ENCODE results near the gene IL1RAP.

The IL1RAP gene

DNA sequence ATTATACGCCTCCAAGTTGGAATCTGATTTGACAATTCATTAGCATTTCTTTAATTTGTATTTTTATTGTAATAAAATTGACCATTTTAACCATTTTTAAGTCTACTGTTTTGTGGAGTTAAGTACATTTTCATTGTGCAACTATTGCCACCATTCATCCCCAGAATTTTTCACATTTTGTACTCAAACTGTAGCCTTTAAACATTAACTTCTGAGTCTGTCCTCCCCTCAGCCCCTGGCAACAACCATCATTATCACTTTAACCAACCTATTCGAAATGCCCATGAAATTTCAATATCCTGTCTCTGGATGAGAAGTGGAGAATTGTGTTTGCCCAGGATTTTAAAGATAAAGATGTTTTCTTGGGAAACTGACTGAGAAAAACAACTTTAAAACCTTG, 27.7 kb downstream of the IL1RAP start:
- no peak for DNase-seq (ENCODE audit: low spot score)

DNA sequence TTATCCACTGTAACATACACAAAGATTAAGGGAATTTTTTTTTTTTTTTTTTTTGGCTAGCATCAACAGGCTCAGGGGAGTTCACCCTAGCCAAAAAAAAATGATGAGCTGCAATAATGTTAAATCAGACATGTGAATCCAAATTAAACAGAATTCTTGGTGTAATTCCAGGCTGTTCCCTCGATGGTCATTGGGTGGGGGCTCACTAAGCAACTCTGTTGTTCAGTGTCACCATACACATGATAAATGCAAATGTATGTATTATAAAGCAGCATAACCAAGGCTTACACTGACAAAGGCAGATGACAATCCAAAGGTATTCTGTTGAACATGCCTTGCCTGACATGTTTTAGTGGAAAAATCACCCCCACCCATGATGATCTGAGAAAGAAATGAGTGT, 29.0 kb downstream of the IL1RAP start:
- DNase-seq (ENCODE audit: low spot score) = no peak

DNA sequence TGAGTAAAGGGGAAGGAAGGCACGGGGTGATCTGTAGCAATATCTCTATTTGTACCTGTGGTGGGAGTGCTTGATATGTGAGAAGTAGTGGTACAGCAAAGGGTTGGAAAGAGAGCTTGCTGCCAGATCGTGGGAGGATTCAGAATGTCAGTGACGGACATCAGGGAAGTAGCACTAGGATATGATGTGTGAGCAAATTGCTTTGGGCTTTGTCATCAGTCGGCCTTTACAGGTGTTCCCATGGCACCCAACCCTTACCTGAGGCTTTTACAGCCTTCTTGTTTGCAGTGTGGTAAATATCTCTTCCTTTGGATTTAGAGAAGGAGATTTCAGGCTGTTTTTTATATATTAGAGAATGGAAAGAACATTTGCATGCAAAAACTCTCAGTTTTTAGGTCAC, 29.8 kb downstream of the IL1RAP start:
- DNase-seq (ENCODE audit: low spot score) = no peak

DNA sequence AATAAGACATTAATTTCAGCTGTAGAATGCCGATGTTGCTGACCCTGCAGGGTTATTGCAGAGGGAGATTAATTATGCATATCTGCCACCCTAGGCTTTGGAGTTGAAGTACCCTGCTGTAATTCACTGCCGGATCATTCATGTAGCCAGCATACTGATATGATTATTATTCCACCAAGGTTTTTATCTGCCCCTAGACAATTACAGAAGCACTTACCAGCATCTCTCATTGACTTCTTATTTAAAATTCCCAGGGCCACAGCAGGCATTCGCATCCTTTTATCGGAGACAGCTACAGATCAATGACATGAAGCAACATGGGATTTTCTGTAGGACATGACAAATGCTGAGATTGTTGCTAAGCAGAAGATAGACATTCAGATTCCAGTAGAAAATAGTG, 31.3 kb downstream of the IL1RAP start:
- DNase-seq (ENCODE audit: low spot score) = no peak

DNA sequence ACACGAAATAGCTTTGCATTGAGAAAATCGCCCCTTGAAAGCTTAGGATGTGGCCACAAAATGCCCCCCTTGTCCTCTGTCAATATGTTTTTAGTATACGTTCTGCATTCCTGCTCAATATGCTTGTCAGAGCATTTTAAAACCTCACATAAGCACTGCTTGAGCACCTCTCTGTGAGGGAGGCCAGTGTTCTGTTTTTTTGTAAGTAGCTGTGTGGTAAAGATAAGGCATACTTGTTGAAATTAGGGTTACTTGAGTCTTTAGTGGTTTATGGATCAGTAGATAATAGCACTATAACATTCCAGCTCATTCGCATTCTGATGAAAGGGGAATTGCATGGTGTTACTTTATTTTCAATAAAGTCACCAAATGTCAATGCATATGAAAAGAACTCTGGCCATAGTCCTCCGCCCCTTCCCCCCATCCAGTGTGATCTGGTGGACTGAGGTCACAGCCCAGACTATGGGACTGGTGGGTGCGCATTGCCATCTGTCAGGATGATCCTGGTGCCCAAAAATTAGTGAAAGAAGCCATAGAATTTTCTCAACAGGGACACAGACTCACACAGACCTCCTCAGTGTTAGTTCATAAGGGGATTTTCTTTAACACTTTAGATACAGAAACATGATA, 33.1 kb downstream of the IL1RAP start:
- no peak for DNase-seq (ENCODE audit: low spot score)

DNA sequence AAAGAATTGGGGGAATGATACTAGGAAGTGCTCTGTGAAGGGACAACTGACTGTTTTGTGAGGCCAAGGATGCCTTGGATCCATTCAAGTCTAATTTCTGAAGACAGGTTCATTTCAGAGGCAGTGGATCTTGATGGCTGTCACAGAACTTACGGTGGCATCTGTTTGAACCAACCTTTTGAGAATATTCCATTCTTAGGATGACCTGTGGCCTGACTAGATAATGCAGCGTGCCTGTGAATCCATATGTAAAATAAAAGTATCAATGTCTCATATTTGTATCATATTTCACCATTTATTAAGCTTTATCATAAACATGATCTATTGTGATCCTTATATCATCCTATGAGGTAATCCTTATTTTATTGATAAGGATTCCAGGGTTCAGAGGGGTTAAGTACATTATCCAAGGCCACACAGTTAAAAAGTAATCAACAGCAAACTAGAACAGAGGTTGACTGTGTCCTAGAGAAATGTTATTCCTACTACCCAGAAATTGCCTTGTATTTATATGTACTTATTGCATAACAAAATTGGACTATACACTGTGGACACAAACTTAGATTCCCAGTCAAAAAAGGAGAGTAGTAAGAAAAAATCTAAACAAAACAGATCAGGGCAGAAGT, 34.3 kb downstream of the IL1RAP start:
- no peak for DNase-seq (ENCODE audit: low spot score)

DNA sequence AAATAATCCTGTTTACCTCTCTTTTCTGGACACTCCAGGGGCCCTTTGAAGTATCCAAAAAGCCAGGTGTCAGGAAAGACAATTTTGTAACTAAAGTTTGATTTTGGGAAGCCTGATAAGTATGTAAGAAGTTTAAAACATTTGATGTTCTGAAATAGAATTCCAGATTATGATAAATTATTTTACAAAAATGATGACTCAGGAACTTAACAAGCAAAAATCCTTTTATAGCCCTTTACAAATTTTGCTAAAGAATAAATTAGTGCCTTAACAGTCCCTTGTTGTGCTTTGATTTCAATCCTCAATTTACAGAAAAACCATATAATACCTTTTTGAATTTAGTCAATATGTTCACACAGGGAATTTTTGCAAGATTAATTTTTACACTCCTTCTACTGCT, 38.1 kb downstream of the IL1RAP start:
- no peak for DNase-seq (ENCODE audit: low spot score)

DNA sequence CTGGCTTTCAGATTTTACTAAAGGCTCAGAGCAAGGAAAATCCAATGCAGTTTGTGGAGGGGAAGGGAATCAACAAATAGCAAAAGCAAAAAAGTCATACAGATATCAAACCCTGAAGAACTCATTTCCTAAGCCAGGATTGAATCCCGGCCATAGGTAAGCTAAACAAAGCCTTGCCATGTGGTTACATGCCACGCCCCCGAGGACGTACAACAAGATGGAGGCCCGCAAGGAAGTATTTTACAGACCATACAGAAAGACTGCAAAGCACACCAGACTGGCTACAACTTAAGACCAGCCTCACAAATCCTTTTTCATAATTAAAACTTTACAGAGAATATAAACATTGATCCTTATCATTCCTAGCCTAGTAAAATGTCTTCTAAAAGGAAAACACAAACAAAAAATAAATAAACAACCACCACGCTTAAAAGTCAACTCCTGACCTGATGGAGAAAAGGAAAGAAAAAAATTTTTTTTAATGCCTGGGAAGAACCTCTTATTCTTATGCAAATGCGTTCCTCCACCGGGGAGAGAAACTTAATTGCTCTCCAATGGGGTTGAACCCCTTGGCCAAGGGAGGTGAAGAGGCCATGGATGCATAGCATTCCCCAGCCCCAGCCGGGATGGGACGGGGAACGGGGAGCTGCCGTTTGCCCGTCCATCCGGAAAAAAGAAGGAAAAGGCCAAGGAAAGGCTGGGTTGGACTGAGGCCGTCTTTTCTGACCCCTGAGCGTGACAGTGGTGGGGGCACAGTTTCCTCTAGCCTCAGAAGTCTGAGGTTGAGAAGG, 39.3 kb downstream of the IL1RAP start:
- DNase-seq (ENCODE audit: low spot score) = no peak

DNA sequence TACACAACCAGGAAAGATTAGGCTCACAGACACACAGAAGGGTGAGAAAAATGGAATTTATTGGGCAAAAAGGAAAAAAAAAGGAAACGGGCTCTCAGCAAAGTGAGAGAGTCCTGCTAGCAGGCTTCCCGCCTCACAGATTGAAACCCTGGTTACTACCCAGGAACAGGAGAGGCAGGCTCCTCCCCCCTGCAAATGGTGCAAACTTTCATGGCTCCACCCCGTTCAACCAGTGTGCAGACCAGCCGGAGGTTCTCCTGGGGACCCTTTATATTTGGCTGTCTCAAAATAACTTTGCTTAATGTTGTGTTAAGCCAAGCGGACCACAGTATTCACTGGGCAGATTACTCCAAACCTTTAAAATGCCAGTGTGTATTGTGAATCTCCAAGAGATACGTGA, 40.3 kb downstream of the IL1RAP start:
- DNase-seq (ENCODE audit: low spot score) = no peak

DNA sequence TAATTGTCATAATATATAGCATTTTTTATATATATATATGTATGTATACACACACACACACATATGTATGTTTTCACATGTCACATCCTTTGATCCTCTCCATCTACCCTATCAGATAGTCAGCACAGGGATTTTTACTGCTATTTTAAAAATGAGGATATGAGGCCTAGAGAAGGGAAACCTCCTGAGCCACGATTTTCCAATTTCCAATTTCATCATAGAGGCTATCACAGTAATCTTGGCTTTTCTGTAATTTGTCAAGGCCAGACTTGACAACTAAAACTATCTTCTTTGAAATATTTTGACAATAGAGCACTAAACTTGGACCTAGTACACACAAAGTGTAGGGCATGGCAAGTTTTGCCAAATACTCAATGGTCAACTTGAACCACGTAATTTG, 42.5 kb downstream of the IL1RAP start:
- no peak for DNase-seq (ENCODE audit: low spot score)

DNA sequence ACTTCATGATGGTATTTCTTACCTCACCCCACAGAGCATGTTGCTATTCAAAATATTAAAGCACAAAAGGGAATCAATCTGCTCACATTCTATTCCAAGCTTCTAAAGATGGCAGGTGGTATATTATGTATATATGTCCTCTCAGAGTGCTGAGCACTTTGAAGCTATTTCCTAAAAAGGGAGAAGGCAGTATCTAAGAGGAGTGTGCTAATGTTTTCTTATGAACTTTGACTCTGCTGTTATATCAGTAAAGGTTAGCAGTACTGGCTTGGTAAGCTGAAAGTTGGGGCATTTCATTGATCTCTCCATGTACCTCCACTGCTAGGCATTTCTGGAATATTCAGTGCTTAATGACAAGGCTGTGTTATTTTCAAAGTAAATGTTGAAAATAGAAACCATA, 43.4 kb downstream of the IL1RAP start:
- DNase-seq (ENCODE audit: low spot score) = no peak

DNA sequence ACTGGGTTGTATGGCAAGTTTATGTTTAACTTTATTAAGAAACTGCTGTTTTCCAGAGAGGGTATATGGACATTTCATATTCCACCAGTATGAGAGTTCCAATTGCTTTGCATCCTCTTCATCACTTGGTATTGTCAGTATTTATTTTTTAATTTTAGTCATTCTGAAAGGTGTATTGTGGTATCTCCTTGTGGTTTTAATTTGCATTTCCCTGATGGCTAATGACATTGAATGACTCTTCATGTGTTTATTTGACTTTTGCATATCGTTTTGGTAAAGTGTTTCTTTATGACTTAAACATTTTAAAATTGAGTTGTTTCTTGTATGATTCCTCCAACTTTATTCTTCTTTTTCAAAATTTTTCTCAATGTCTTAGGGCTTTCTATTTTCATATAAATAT, 44.4 kb downstream of the IL1RAP start:
- no peak for DNase-seq (ENCODE audit: low spot score)

DNA sequence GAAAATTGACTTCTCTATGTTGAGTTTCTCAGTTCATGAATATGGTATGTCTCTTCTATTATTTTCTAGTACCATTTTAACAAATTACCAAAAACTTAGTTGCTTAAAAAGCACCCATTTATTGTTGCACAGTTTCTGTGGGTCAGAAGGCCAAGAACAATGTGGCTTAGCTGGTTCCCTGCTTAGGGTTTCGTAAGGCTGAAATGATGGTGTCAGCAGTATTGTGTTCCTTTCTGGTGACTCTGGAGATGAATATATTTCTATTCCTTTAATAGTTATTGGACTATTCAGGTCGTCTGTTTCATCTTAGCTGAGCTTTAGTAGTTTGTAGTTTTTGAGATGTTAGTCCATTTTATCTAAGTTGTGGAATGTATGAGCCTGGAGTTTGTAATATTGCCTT, 44.9 kb downstream of the IL1RAP start:
- DNase-seq (ENCODE audit: low spot score) = no peak

DNA sequence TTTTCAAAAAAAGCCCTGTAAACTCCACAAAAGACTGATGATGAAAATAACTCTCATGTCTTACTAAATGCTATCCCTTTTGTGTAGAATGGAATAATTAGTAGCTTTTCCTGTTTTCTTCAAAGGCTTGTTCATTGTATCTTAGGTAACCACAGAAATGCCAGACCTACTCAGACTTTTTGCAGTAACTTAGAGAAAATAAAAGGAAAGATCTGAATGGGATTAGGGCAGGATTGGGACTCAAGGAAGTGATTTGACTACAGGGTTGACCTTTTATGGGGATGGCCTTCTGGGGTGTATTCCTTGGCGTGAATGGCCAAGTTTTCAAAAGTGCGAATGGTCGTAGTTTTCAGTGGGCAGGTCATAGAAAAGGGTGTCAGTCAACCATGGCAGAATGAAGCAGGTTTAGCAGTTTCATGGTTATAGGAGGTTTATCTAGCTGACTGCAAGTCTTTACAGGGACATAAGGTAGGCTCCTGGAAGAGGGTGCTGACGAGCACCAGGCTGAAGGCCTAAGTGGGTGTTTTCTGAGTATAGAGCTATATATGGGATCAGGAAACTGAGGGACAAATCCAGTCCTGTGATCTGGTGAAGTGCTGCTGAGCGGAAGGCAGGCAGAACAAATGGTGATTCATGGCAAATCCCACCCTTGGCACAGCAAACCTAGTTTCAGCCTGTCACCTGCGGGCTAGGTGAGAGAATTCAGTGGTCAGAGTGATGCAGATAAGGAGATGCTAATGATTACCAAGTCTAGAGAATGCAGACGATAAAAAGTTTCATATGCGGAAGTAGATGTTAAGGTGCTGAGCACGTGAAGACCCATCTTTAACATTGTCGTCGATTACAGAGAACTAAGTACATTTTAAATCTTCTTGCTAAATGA, 46.4 kb downstream of the IL1RAP start:
- no peak for DNase-seq (ENCODE audit: low spot score)

DNA sequence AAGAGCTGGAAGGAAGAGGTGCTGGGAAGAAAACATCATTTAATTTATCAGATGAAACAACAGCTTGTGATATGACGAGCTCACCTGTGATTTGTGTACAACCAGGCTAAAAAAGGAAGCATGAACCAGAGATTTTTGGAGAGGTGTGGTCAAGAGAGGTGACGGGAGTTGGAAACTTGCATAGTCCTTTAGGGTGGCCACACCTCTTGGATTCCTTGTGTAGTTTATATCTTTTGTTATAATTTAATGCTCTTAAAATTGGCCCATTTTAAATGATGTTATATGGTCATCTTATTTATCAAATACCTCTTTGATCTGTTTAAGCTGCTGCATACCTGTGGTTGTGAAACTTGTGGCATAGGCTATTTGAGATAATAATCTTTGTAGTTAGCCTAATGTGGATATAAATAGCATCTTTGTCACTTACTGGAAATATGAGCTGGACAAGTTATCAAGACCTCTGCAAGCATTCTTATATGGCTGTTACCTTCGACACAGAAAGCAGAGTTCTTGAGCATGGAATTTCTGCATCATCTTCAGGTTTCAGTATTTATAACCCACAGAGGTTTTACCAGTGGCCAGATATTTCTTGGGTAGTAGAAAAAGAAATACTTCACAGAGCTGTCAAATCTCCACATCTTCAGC, 49.1 kb downstream of the IL1RAP start:
- no peak for DNase-seq (ENCODE audit: low spot score)

DNA sequence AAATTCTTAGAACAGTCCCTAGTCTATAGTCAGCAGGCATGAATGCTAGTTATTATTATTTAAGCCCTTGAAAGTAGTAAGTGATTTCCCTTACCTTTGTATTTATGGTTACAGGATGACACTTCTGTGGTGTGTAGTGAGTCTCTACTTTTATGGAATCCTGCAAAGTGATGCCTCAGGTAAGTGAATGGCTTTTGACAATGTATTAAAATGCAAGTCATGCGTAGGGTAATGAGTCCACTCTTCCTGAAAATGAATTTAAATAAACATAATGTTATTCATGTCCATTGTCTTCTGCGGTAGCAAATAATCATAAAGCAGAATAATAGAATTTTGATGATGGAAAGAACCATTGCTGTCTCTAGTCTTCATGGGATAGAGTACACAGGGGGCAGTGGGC, 50.3 kb downstream of the IL1RAP start:
- DNase-seq (ENCODE audit: low spot score) = no peak

DNA sequence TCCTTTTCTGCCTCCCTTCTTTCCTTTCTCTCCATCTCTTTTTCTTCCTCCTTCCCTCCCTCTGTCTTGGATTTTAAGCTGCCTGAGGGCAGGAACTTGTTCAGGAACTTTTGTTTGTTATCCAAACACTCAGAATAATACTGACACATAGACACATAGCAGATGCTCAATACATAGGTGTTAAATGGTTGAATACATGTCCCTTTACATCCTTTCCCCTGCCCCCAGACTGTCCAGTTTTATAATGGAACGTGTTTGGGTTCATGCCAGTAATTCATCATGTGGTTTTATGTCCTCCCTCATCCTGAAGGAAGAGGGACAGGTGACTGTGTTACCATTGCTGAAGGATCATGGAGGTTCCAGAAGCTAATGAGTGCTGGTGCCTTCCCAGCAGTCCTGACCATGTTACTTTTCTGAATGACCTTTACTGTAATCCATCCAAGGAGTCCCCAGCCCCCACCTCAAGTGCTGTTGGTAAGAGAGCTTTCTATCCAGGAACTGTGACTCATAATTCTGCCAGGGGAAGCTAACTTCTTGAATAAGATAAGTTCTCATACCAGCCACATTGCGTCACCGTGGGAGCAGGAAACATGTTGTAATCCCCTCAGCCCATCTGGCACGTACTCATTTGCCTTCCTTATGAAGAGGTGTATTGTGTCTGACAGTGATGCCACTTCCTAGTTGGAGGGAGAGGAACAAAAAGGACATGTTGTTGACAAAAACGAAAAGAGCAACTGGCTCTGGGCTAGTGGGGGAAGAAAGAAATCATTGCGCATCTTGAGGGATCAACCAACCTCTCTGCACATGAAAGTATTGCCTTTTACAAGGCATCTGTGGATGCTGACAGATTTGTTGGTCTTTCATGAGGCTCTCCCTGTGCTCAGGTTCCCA, 52.4 kb downstream of the IL1RAP start:
- DNase-seq (ENCODE audit: low spot score) = peak; percentile 83

DNA sequence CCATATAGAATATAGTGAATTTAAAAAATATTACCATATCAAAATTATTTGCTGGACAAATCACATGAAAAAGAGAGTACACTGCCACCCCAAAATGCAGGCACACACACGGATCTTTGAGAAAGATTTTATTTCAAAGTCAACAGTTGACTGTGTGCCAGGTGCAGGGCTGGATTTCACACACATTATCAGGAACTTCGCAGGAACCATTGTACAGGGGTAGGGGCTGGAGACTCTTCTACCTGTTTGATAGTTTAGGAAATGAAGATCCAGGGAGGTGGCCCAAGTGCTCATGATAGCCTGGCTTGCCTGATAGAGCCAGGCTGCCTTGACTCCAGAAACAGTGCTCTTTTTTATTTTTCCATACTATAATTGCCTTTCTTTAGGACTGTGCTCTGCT, 54.2 kb downstream of the IL1RAP start:
- DNase-seq (ENCODE audit: low spot score) = no peak

DNA sequence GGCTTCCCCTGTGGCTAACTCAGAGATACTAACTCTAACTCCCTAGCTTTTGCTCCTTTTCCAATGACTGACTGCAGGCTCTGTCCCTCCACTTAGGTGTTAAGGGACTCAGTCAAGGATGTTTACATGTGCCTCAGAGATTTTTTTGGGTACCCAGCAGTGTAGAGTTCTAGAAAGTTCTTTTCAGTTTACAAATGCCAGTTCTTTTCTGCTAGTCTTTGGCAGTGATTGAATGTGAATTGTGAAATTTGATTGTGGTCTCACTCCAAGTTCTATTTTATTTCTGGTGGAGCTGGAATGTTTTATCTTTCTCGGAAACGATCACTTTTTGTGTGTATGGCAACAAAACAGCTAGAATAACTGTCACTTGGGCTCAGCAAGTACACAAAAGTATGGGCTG, 60.6 kb downstream of the IL1RAP start:
- no peak for DNase-seq (ENCODE audit: low spot score)

DNA sequence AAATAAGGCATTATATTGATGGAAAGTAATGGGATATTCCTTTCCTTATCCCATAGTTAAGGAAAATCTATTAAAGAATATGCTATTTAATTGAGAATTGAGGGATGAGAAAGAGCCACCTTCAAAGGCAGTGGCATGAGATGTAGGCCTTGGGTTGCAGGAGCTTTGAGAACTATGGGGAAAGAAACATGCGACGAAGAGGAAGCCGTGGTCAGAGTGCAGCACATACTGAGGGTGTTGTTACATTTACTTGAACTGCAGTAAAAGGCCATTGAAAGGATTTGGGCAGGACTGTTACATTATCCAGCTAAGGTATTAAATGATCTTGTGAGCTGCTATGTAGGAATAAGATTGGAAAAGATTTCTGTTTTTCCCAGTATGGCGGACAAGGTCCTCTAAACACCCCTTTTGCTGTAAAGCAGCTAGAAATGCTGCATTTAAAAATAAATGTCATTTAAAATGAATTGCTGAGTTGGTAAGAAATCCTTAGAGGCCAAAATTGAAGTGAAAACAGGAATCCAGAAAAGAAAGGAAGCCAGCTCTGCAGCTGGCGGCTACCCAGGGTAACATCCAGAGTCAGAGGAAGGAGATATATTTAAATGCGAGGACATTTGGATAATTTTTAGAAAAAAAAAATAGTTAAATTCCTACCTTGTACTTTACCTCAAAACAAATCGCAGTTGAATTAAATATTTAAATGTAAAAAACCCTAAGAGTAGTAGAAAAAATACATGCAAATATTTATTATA, 61.7 kb downstream of the IL1RAP start:
- no peak for DNase-seq (ENCODE audit: low spot score)

All from AG08396 (cell line).